CD8-positive, alpha-beta memory T cell (primary cell): ENCODE measurements around the gene PLXNB2. TPM values are rescaled to one million over a fixed set of nuclear protein-coding genes. Genes with fewer than 3 reads are reported as not detected.

Experiments used
- CTCF ChIA-PET: fragments of 350-600 bp; sonication (Branson Sonifier 250); formaldehyde crosslinking; loops from one replicate; lab custom pipeline; 2021; ENCODE audit warnings: antibody characterized with exemption; lab: Charles Lee
- POLR2A ChIA-PET: fragments of 350-600 bp; sonication (Branson Sonifier 250); formaldehyde crosslinking; loops from one replicate; lab custom pipeline; 2021; ENCODE audit warnings: antibody characterized with exemption; lab: Charles Lee
- DNase-seq, 5 donors: peaks; one replicate each; pipeline versions ENCODE4 v3.0.0 to v3.0.0-alpha.2; 2020 to 2022; ENCODE audit warnings: mixed read lengths in 1 of 5
- H3K27ac ChIP-seq: one replicate; pipeline ENCODE4 v1.7.0; 2013; ENCODE audit warnings: low read depth, mild to moderate bottlenecking, low read length, moderate library complexity
- H3K27me3 ChIP-seq: 2 replicates; pipeline ENCODE4 v1.7.0; 2013; ENCODE audit warnings: low read length, mild to moderate bottlenecking; ENCODE audit not compliant: insufficient read depth, poor library complexity, severe bottlenecking
- H3K36me3 ChIP-seq: 2 replicates; pipeline ENCODE4 v1.7.0; 2013; ENCODE audit warnings: mild to moderate bottlenecking, low read length, moderate library complexity; ENCODE audit not compliant: insufficient read depth
- H3K4me1 ChIP-seq: 2 replicates; pipeline ENCODE4 v1.7.0; 2013; ENCODE audit warnings: mild to moderate bottlenecking, low read length, moderate library complexity; ENCODE audit not compliant: insufficient read depth
- H3K4me3 ChIP-seq: 2 replicates; pipeline ENCODE4 v1.7.0; 2013; ENCODE audit warnings: mild to moderate bottlenecking, low read length
- H3K9me3 ChIP-seq: 2 replicates; pipeline ENCODE4 v1.7.0; 2013; ENCODE audit warnings: mild to moderate bottlenecking, low read length
- H3K27ac Mint-ChIP-seq, 8 donors: one replicate each; pipeline ENCODE4 v1.8.0; 2020 to 2021; ENCODE audit warnings: mixed read lengths in 8 of 8, mild to moderate bottlenecking in 6 of 8, inconsistent platforms in 3 of 8, moderate library complexity in 3 of 8
- H3K27me3 Mint-ChIP-seq, 2 donors: one replicate each; pipeline ENCODE4 v1.8.0; 2020 to 2021; ENCODE audit warnings: mixed read lengths in 2 of 2, mild to moderate bottlenecking in 1 of 2, moderate library complexity in 1 of 2
- H3K36me3 Mint-ChIP-seq, 3 donors: one replicate each; pipeline ENCODE4 v1.8.0; 2020 to 2021; ENCODE audit warnings: mixed read lengths in 3 of 3, inconsistent platforms in 1 of 3, mild to moderate bottlenecking in 1 of 3
- H3K4me1 Mint-ChIP-seq, 3 donors: one replicate each; pipeline ENCODE4 v1.8.0; 2020 to 2021; ENCODE audit warnings: mixed read lengths in 3 of 3, inconsistent platforms in 1 of 3, mild to moderate bottlenecking in 1 of 3
- H3K4me3 Mint-ChIP-seq, 7 donors: one replicate each; pipeline ENCODE4 v1.8.0; 2020 to 2021; ENCODE audit warnings: mixed read lengths in 7 of 7, mild to moderate bottlenecking in 6 of 7, moderate library complexity in 4 of 7, inconsistent platforms in 2 of 7
- H3K9me3 Mint-ChIP-seq, 5 donors: one replicate each; pipeline ENCODE4 v1.8.0; 2020 to 2022; ENCODE audit warnings: mixed read lengths in 5 of 5, mild to moderate bottlenecking in 3 of 5, moderate library complexity in 2 of 5, inconsistent platforms in 1 of 5
- polyA plus RNA-seq: library from polyadenylated mRNA; unstranded; fragments of 300-500 nt; fragmentation: Illumina TruSeq; gene quantifications from one replicate; pipeline ENCODE4 v1.2.3, GENCODE V29; 2021
- total RNA-seq, 2 experiments: library from RNA; stranded (reverse); gene quantifications; one replicate each; pipeline ENCODE4 v1.2.3, GENCODE V29; 2021

The PLXNB2 gene
- total and polyA plus RNA-seq, 3 experiments from 2014 or later = 0.17 to 14.4 (median 13.4) TPM

DNA sequence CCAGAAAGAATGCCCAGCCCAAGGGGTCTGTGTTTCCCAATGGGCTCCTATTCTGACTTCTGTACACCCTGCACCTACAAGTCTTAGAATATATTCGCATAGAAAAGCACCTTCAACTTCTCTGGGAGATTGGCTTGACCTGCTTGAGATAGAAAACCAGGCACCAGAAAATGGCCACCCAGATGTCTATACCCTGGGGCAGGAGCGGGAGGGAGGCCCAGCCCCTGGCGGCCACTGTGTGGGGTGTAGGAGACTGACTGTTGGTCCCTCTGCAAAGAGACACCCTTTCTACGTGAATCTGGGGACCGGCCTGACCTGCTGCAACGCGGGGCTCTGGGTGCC lies 10.9 kb upstream of the PLXNB2 start:
- Histone ChIP-seq H3K9me3 (no peaks in the 10 kb centered on the region), H3K27me3 (no peaks in the 10 kb centered on the region), H3K4me3 (no peak overlapping the region), H3K27ac (no peak overlapping the region), H3K36me3 (no peaks in the 10 kb centered on the region), H3K4me1 (peaks cover 17% of the 10 kb centered on the region)
- ChIA-PET POLR2A (no interaction called here), CTCF (interaction anchor here (1.5 kb wide), 1 partner anchor 10 kb away, joined by 4 read pairs; no protein-coding TSS in a partner anchor)
- no peaks in the 10 kb centered on the region for H3K27me3 Mint-ChIP-seq
- H3K36me3 Mint-ChIP-seq = no peaks in the 10 kb centered on the region
- DNase-seq = no peak
- no peaks in the 10 kb centered on the region for H3K9me3 Mint-ChIP-seq
- no peak overlapping the region for H3K27ac Mint-ChIP-seq
- H3K4me3 Mint-ChIP-seq = no peak overlapping the region
- H3K4me1 Mint-ChIP-seq = peaks cover 11 to 21% (median 12%) of the 10 kb centered on the region in 3 donors

DNA sequence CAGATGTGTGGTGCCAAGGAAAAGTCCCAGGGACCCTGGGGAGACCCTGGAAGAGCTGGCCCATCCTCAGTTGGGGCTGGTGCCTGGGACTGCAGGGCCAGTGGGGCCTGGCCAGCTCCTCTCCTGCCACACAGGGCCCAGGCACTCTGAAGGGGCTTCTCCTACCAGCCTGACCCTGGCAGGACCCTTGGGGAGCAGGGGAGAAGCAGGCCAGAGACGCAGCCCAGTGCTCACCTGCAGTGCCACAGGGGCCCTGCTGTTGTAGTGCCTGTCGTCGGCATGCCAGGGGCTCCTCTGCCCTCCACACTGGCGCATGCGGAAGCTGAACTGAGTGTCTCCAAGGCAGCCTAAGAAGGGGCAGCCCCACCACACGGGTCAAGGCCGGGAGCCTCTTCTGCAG lies 10.2 kb upstream of the PLXNB2 start:
- DNase-seq = no peak
- Mint-ChIP-seq H3K4me1 (peaks cover 11 to 21% (median 12%) of the 10 kb centered on the region in 3 donors), H3K27me3 (no peaks in the 10 kb centered on the region), H3K27ac (no peak overlapping the region), H3K4me3 (no peak overlapping the region), H3K36me3 (no peaks in the 10 kb centered on the region), H3K9me3 (no peaks in the 10 kb centered on the region)
- H3K4me3 ChIP-seq = no peak overlapping the region
- H3K27me3 ChIP-seq = no peaks in the 10 kb centered on the region
- no peaks in the 10 kb centered on the region for H3K36me3 ChIP-seq
- no peaks in the 10 kb centered on the region for H3K9me3 ChIP-seq
- H3K27ac ChIP-seq = no peak overlapping the region
- CTCF ChIA-PET = interaction anchor here (4.2 kb wide), 1 partner anchor 24 kb away, joined by 14 read pairs; no protein-coding TSS in a partner anchor
- POLR2A ChIA-PET = no interaction called here
- peaks cover 17% of the 10 kb centered on the region for H3K4me1 ChIP-seq

- no peak for DNase-seq
- no peaks in the 10 kb centered on the region for H3K27me3 Mint-ChIP-seq
- H3K4me3 Mint-ChIP-seq = peak overlapping the region in 1 of 7 donors; percentile 61
- no peak overlapping the region for H3K27ac Mint-ChIP-seq
- CTCF ChIA-PET = interaction anchor here (1.4 to 4.2 kb wide), 2 partner anchors 9 to 25 kb away, joined by 6 to 14 read pairs; no protein-coding TSS in a partner anchor
- peaks cover 11 to 21% (median 12%) of the 10 kb centered on the region in 3 donors for H3K4me1 Mint-ChIP-seq
- no peaks in the 10 kb centered on the region for H3K9me3 ChIP-seq
- POLR2A ChIA-PET = no interaction called here
- H3K9me3 Mint-ChIP-seq = no peaks in the 10 kb centered on the region
- no peaks in the 10 kb centered on the region for H3K27me3 ChIP-seq
- H3K36me3 ChIP-seq = no peaks in the 10 kb centered on the region
- peaks cover 17% of the 10 kb centered on the region for H3K4me1 ChIP-seq
- H3K36me3 Mint-ChIP-seq = no peaks in the 10 kb centered on the region
- no peak overlapping the region for H3K4me3 ChIP-seq
- H3K27ac ChIP-seq = no peak overlapping the region
These were observed 9.7 kb upstream of the PLXNB2 start for GRCh38 chr22:50317178-50317577.

DNA sequence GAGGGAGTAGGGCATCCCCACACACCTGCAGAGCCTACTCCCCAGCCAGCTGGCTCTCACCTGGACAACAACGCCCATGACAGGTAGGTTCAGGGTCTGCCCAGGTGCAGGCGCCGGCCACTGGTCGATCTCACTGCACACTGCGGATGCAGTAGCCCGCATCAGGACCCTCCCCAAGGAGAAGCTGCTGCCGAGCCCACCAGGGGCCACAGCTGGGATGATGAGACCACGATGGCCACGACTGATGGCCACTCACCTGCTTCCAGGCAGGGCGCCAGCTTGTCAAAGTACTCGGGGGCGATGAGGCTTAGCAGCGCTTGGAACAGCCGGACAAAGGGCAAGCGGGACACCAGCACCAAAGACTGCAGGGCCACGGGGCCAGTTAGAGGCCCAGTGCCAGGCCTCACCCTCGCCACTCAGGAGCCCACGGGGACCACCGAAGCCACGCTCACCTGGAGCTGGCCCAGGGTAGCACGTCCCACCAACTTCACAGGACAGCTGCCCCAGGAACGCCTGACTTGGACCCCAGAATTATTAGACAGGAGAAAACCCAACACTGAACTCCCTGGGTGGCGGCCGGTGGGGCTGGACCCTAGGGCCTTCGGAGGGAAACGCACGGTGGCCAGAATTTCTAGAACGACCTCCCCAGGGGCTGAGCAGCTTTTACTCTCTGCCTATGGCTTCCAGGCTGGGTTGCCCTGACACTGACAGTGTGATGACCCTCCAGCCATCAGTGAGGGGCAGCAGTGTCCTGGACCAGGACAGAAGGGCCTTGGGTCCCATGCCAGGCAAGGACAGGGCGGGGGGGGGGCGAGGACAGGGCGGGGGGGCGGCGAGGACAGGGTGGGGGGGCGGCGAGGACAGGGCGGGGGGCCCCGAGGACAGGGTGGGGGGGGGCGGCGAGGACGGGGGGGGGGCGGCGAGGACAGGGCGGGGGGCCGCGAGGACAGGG lies 8.9 kb upstream of the PLXNB2 start:
- H3K36me3 ChIP-seq = no peaks in the 10 kb centered on the region
- Mint-ChIP-seq H3K4me1 (peaks cover 11 to 21% (median 12%) of the 10 kb centered on the region in 3 donors), H3K36me3 (no peaks in the 10 kb centered on the region), H3K27ac (peak overlapping the region in 2 of 8 donors; percentile 6 to 12), H3K27me3 (no peaks in the 10 kb centered on the region), H3K9me3 (no peaks in the 10 kb centered on the region), H3K4me3 (no peak overlapping the region)
- H3K27me3 ChIP-seq = no peaks in the 10 kb centered on the region
- H3K27ac ChIP-seq = no peak overlapping the region
- no peak overlapping the region for H3K4me3 ChIP-seq
- CTCF ChIA-PET = interaction anchor here (1.0 to 4.2 kb wide), 4 partner anchors 9 to 65 kb away, joined by 3 to 14 read pairs (median 6); partner anchors contain the start of gene HDAC10
- POLR2A ChIA-PET = no interaction called here
- DNase-seq = no peak
- peaks cover 17% of the 10 kb centered on the region for H3K4me1 ChIP-seq
- H3K9me3 ChIP-seq = no peaks in the 10 kb centered on the region

- no peak overlapping the region for H3K4me3 ChIP-seq
- ChIA-PET POLR2A (interaction anchor here (1.2 kb wide), 1 partner anchor 125 kb away, joined by 4 read pairs; no protein-coding TSS in a partner anchor), CTCF (interaction anchor here (1.0 to 4.2 kb wide), 10 partner anchors 8 to 248 kb away, joined by 3 to 14 read pairs (median 3); partner anchors contain the start of gene HDAC10)
- H3K27ac Mint-ChIP-seq = peak overlapping the region; percentile 18 to 91 (median 81)
- no peaks in the 10 kb centered on the region for H3K27me3 Mint-ChIP-seq
- H3K36me3 ChIP-seq = no peaks in the 10 kb centered on the region
- H3K27me3 ChIP-seq = no peaks in the 10 kb centered on the region
- peaks cover 11 to 21% (median 12%) of the 10 kb centered on the region in 3 donors for H3K4me1 Mint-ChIP-seq
- H3K4me3 Mint-ChIP-seq = peak overlapping the region in 6 of 7 donors; percentile 35 to 78 (median 68)
- DNase-seq = no peak
- no peaks in the 10 kb centered on the region for H3K9me3 Mint-ChIP-seq
- H3K27ac ChIP-seq = no peak overlapping the region
- no peaks in the 10 kb centered on the region for H3K9me3 ChIP-seq
- no peaks in the 10 kb centered on the region for H3K36me3 Mint-ChIP-seq
- peaks cover 17% of the 10 kb centered on the region for H3K4me1 ChIP-seq
These were observed 8.1 kb upstream of the PLXNB2 start for GRCh38 chr22:50315289-50316113.

GRCh38 chr22:50314455-50315288 lies 7.2 kb upstream of the PLXNB2 start:
- peak; percentile 52 to 79 (median 66) for DNase-seq
- Mint-ChIP-seq H3K27me3 (no peaks in the 10 kb centered on the region), H3K4me3 (peak overlapping the region; percentile 74 to 90 (median 81)), H3K9me3 (no peaks in the 10 kb centered on the region), H3K4me1 (peaks cover 11 to 21% (median 12%) of the 10 kb centered on the region in 3 donors), H3K27ac (peak overlapping the region; percentile 65 to 97 (median 92)), H3K36me3 (no peaks in the 10 kb centered on the region)
- peak overlapping the region; percentile 45 for H3K27ac ChIP-seq
- ChIA-PET CTCF (interaction anchor here (0.8 to 4.2 kb wide), 9 partner anchors 9 to 249 kb away, joined by 3 to 14 read pairs (median 3); partner anchors contain the start of gene HDAC10), POLR2A (interaction anchor here (0.7 to 1.2 kb wide), 2 partner anchors 64 to 124 kb away, joined by 3 to 4 read pairs; partner anchors contain the start of gene HDAC10)
- H3K9me3 ChIP-seq = no peaks in the 10 kb centered on the region
- no peaks in the 10 kb centered on the region for H3K36me3 ChIP-seq
- peak overlapping the region; percentile 48 for H3K4me3 ChIP-seq
- peaks cover 17% of the 10 kb centered on the region for H3K4me1 ChIP-seq
- no peaks in the 10 kb centered on the region for H3K27me3 ChIP-seq

GRCh38 chr22:50314081-50314454 lies 6.6 kb upstream of the PLXNB2 start:
- H3K36me3 ChIP-seq = no peaks in the 10 kb centered on the region

More at GRCh38 chr22:50314081-50314454, 6.6 kb upstream of the PLXNB2 start:
- peak overlapping the region; percentile 65 to 97 (median 92) for H3K27ac Mint-ChIP-seq
- no peaks in the 10 kb centered on the region for H3K27me3 Mint-ChIP-seq
- no peaks in the 10 kb centered on the region for H3K9me3 Mint-ChIP-seq
- peaks cover 11 to 21% (median 12%) of the 10 kb centered on the region in 3 donors for H3K4me1 Mint-ChIP-seq
- Histone ChIP-seq H3K9me3 (no peaks in the 10 kb centered on the region), H3K27ac (peak overlapping the region; percentile 45), H3K4me1 (peaks cover 17% of the 10 kb centered on the region), H3K27me3 (no peaks in the 10 kb centered on the region), H3K4me3 (peak overlapping the region; percentile 48)
- no peaks in the 10 kb centered on the region for H3K36me3 Mint-ChIP-seq
- peak overlapping the region; percentile 74 to 90 (median 81) for H3K4me3 Mint-ChIP-seq
- DNase-seq = peak in 1 of 5 donors; percentile 47
- ChIA-PET CTCF (interaction anchor here (0.8 to 4.2 kb wide), 8 partner anchors 9 to 249 kb away, joined by 3 to 14 read pairs (median 3); no protein-coding TSS in a partner anchor), POLR2A (interaction anchor here (0.7 to 1.2 kb wide), 2 partner anchors 63 to 124 kb away, joined by 3 to 4 read pairs; partner anchors contain the start of gene HDAC10)
